Upper lobe of left lung (tissue), 4 donors: ENCODE data around the gene MYO5B.

Experiments used
- CTCF ChIP-seq, 6 experiments: fragments of 450-650 bp in 4 of 6; fragments of 200-600 bp in 2 of 6; sonication (generic) in 2 of 6; IDR thresholded peaks; one replicate each; pipeline ENCODE4 v1.5.1; 2016 to 2019; ENCODE audit warnings: antibody characterized with exemption in 6 of 6
- POLR2A ChIP-seq, 4 donors: fragments of 450-650 bp; IDR thresholded peaks; one replicate each; pipeline ENCODE4 v1.5.1; 2016 to 2017; ENCODE audit warnings: antibody characterized with exemption in 4 of 4, mild to moderate bottlenecking in 2 of 4

GRCh38 chr18:49835405-49835804, 359.5 kb downstream of the MYO5B start:
- TF ChIP-seq CTCF (IDR thresholded peaks at IDR 0.05), result no peak
- no peak for TF ChIP-seq POLR2A (IDR thresholded peaks at IDR 0.05)
